Mesenchymal stem cell (in vitro differentiated cells and primary cell): Measurements from ENCODE around the gene SLC1A7.

Experiments used
- DNase-seq: peaks from one replicate; pipeline ENCODE4 v3.0.0-alpha.2; 2013
- H2AFZ ChIP-seq: one replicate; pipeline ENCODE4 v1.6.1; 2013; ENCODE audit warnings: low read depth, mild to moderate bottlenecking, control low read depth, inconsistent platforms, low read length, moderate library complexity
- H2AK5ac ChIP-seq: 2 replicates; pipeline ENCODE4 v1.6.1; 2013; ENCODE audit warnings: low read length, moderate library complexity, mild to moderate bottlenecking, inconsistent platforms; ENCODE audit not compliant: severe bottlenecking
- H2BK120ac ChIP-seq: one replicate; pipeline ENCODE4 v1.6.1; 2013; ENCODE audit warnings: low read depth, mild to moderate bottlenecking, inconsistent platforms, low read length, moderate library complexity
- H2BK12ac ChIP-seq, 2 experiments: one replicate each; pipeline ENCODE4 v1.6.1; 2013; ENCODE audit warnings: inconsistent platforms in 2 of 2, low read length in 2 of 2, mild to moderate bottlenecking in 2 of 2, moderate library complexity in 2 of 2, control low read depth in 1 of 2
- H2BK15ac ChIP-seq: one replicate; pipeline ENCODE4 v1.6.1; 2013; ENCODE audit warnings: mild to moderate bottlenecking, low read depth, inconsistent platforms; ENCODE audit not compliant: poor library complexity, severe bottlenecking
- H2BK5ac ChIP-seq: 2 replicates; pipeline ENCODE4 v1.6.1; 2013; ENCODE audit warnings: low read depth, mild to moderate bottlenecking, low read length, control low read depth, inconsistent platforms; ENCODE audit not compliant: poor library complexity, severe bottlenecking
- H3K14ac ChIP-seq, 2 experiments: one replicate each; pipeline ENCODE4 v1.6.1; 2013; ENCODE audit warnings: inconsistent platforms in 2 of 2, low read length in 2 of 2, control low read depth in 1 of 2, mild to moderate bottlenecking in 1 of 2, moderate library complexity in 1 of 2
- H3K18ac ChIP-seq, 2 experiments: one replicate each; pipeline ENCODE4 v1.6.1; 2013; ENCODE audit warnings: inconsistent platforms in 2 of 2, low read length in 2 of 2, control low read depth in 1 of 2, low read depth in 1 of 2, mild to moderate bottlenecking in 1 of 2
- H3K23ac ChIP-seq, 2 experiments: one replicate each; pipeline ENCODE4 v1.6.1; 2013; ENCODE audit warnings: inconsistent platforms in 2 of 2, low read length in 2 of 2, mild to moderate bottlenecking in 2 of 2, moderate library complexity in 2 of 2, control low read depth in 1 of 2
- H3K27ac ChIP-seq: 2 replicates; pipeline ENCODE4 v1.5.1; 2013; ENCODE audit warnings: mild to moderate bottlenecking, moderate library complexity, low read length, control low read depth, inconsistent platforms; ENCODE audit not compliant: poor library complexity, severe bottlenecking
- H3K27me3 ChIP-seq, 2 experiments: 2 replicates each; pipeline versions ENCODE4 v1.6.1 to v1.7.0; 2013; ENCODE audit warnings: low read length in 2 of 2, mild to moderate bottlenecking in 2 of 2, moderate library complexity in 2 of 2, control low read depth in 1 of 2, inconsistent platforms in 1 of 2; ENCODE audit not compliant: control insufficient read depth in 1 of 2, insufficient read depth in 1 of 2
- H3K36me3 ChIP-seq, 2 experiments: 2 replicates each; pipeline versions ENCODE4 v1.6.1 to v1.7.0; 2013; ENCODE audit warnings: low read length in 2 of 2, control low read depth in 1 of 2, inconsistent platforms in 1 of 2, low read depth in 1 of 2, mild to moderate bottlenecking in 1 of 2; ENCODE audit not compliant: insufficient read depth in 2 of 2, control insufficient read depth in 1 of 2
- H3K4ac ChIP-seq, 2 experiments: one replicate each; pipeline ENCODE4 v1.6.1; 2013; ENCODE audit warnings: inconsistent platforms in 2 of 2, low read length in 2 of 2, mild to moderate bottlenecking in 2 of 2, moderate library complexity in 2 of 2, control low read depth in 1 of 2, low read depth in 1 of 2
- H3K4me1 ChIP-seq: 2 replicates; pipeline ENCODE4 v1.6.1; 2013; ENCODE audit warnings: low read depth, low read length, control low read depth; ENCODE audit not compliant: control insufficient read depth, insufficient read depth
- H3K4me2 ChIP-seq: 2 replicates; pipeline ENCODE4 v1.6.1; 2013; ENCODE audit warnings: low read length, mild to moderate bottlenecking, inconsistent platforms; ENCODE audit not compliant: poor library complexity, severe bottlenecking
- H3K4me3 ChIP-seq, 2 experiments: 2 replicates each; pipeline versions ENCODE4 v1.5.1 to v1.7.0; 2013; ENCODE audit warnings: low read length in 2 of 2, mild to moderate bottlenecking in 2 of 2, control low read depth in 1 of 2, low read depth in 1 of 2; ENCODE audit not compliant: insufficient read depth in 1 of 2
- H3K79me1 ChIP-seq: replicated peaks from 2 replicates; pipeline ENCODE4 v1.6.1; 2013; ENCODE audit warnings: mild to moderate bottlenecking, control low read depth, low read length, inconsistent platforms; ENCODE audit not compliant: poor library complexity, severe bottlenecking
- H3K9ac ChIP-seq: 2 replicates; pipeline ENCODE4 v1.7.0; 2013; ENCODE audit warnings: mild to moderate bottlenecking, low read length, moderate library complexity
- H3K9me3 ChIP-seq: 2 replicates; pipeline ENCODE4 v1.7.0; 2013; ENCODE audit warnings: mild to moderate bottlenecking, low read length; ENCODE audit not compliant: control insufficient read depth
- H4K8ac ChIP-seq: one replicate; pipeline ENCODE4 v1.6.1; 2013; ENCODE audit warnings: inconsistent platforms, mild to moderate bottlenecking, low read length, moderate library complexity
- H4K91ac ChIP-seq: one replicate; pipeline ENCODE4 v1.6.1; 2013; ENCODE audit warnings: mild to moderate bottlenecking, low read length, inconsistent platforms
- WGBS: methylation state at CpG from one replicate; pipeline ENCODE4 v1.1.7; 2013; ENCODE audit warnings: mixed read lengths; 5-methylcytosine and 5-hydroxymethylcytosine counted together

Gene SLC1A7

DNA sequence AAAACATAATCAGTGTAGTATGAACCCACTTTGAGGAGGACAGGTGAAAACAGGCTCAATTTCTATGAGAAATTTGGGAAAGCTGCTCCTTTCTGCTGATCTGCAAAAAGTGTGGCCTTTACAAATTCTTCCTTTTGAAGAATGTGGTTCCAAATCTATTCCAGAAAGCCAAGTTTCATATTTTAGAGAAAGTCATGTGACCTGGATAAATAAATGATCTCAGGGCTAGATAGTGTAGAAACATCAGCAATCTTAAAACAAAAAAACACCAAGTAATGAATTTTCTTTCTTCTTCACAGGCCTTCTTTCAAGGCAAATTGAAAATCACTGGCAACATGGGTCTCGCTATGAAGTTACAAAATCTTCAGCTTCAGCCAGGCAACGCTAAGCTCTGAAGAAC, 92.1 kb downstream of the SLC1A7 start:
- no CpG with 5 or more reads among the region's 2 CpGs for WGBS
- H3K14ac ChIP-seq, result no peak overlapping the region
- H3K18ac ChIP-seq, result no peak overlapping the region
- no peak overlapping the region for H3K4ac ChIP-seq
- no peaks in the 10 kb centered on the region for H3K9me3 ChIP-seq
- H3K4me1 ChIP-seq, result peaks cover 7% of the 10 kb centered on the region
- H4K91ac ChIP-seq, result no peak overlapping the region
- H2AK5ac ChIP-seq, result no peak overlapping the region
- peaks cover 11 to 73% of the 10 kb centered on the region in 2 experiments for H3K36me3 ChIP-seq
- H2BK12ac ChIP-seq, result no peak overlapping the region
- no peak overlapping the region for H2AFZ ChIP-seq
- no peak overlapping the region for H3K4me2 ChIP-seq
- H2BK120ac ChIP-seq, result no peak overlapping the region
- H2BK15ac ChIP-seq, result no peak overlapping the region
- H3K79me1 ChIP-seq, result no peaks in the 10 kb centered on the region
- H2BK5ac ChIP-seq, result no peak overlapping the region
- peak overlapping the region; percentile 18 for H3K9ac ChIP-seq
- no peaks in the 10 kb centered on the region for H3K27me3 ChIP-seq
- no peak overlapping the region for H3K23ac ChIP-seq
- no peak for DNase-seq
- H3K4me3 ChIP-seq, result no peak overlapping the region
- H3K27ac ChIP-seq, result no peak overlapping the region
- H4K8ac ChIP-seq, result no peak overlapping the region

DNA sequence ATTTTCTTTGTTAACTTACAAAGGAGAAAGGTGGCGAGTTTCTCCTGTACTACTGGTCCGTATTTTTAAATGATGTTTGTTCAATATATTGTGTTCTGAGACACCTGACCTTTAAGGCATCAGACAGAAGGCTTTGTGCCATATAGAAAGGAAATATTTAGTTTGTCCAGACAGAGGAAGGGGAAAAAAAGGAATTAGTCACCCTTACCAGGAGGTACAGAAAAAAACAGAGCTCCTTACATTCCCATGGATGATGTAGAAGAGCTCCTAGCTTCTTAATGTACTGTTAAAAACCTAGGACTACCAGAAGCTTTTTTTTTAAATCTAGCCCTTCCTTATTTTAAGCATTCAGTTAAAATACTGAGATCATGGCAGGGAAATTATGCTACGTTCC, 92.9 kb downstream of the SLC1A7 start:
- Histone ChIP-seq H3K27ac (no peak overlapping the region), H2BK12ac (no peak overlapping the region)
- no peak for DNase-seq

GRCh38 chr1:53048960-53049573, 93.4 kb downstream of the SLC1A7 start:
- Histone ChIP-seq H3K4me3 (no peak overlapping the region), H3K18ac (no peak overlapping the region), H3K9me3 (no peaks in the 10 kb centered on the region), H2BK15ac (no peak overlapping the region), H3K4me2 (no peak overlapping the region), H3K79me1 (peaks cover 3% of the 10 kb centered on the region), H2BK5ac (no peak overlapping the region), H2BK12ac (no peak overlapping the region), H3K36me3 (peaks cover 11 to 71% of the 10 kb centered on the region in 2 experiments), H2AFZ (no peak overlapping the region), H3K27ac (no peak overlapping the region), H3K4ac (no peak overlapping the region), H3K23ac (no peak overlapping the region), H3K27me3 (no peaks in the 10 kb centered on the region), H4K91ac (no peak overlapping the region), H2AK5ac (no peak overlapping the region), H4K8ac (no peak overlapping the region), H3K14ac (no peak overlapping the region), H2BK120ac (no peak overlapping the region), H3K9ac (peak overlapping the region; percentile 18), H3K4me1 (peaks cover 7% of the 10 kb centered on the region)
- no peak for DNase-seq
- 88% methylated on average over 3 of the region's 3 CpGs for WGBS

More for the DNA sequence above, 92.9 kb downstream of the SLC1A7 start:
- Histone ChIP-seq H3K79me1 (peaks cover 3% of the 10 kb centered on the region), H3K4me2 (no peak overlapping the region), H3K18ac (no peak overlapping the region), H3K4me3 (no peak overlapping the region), H3K36me3 (peaks cover 11 to 71% of the 10 kb centered on the region in 2 experiments), H4K91ac (no peak overlapping the region), H3K14ac (no peak overlapping the region), H4K8ac (no peak overlapping the region), H3K23ac (no peak overlapping the region), H2BK5ac (no peak overlapping the region), H3K27me3 (no peaks in the 10 kb centered on the region), H3K4ac (no peak overlapping the region), H3K9me3 (no peaks in the 10 kb centered on the region), H2AK5ac (no peak overlapping the region), H3K4me1 (peaks cover 7% of the 10 kb centered on the region), H2BK15ac (no peak overlapping the region), H3K9ac (peak overlapping the region; percentile 18), H2AFZ (no peak overlapping the region), H2BK120ac (no peak overlapping the region)
- WGBS, result 100% methylated on average over 3 of the region's 3 CpGs

DNA sequence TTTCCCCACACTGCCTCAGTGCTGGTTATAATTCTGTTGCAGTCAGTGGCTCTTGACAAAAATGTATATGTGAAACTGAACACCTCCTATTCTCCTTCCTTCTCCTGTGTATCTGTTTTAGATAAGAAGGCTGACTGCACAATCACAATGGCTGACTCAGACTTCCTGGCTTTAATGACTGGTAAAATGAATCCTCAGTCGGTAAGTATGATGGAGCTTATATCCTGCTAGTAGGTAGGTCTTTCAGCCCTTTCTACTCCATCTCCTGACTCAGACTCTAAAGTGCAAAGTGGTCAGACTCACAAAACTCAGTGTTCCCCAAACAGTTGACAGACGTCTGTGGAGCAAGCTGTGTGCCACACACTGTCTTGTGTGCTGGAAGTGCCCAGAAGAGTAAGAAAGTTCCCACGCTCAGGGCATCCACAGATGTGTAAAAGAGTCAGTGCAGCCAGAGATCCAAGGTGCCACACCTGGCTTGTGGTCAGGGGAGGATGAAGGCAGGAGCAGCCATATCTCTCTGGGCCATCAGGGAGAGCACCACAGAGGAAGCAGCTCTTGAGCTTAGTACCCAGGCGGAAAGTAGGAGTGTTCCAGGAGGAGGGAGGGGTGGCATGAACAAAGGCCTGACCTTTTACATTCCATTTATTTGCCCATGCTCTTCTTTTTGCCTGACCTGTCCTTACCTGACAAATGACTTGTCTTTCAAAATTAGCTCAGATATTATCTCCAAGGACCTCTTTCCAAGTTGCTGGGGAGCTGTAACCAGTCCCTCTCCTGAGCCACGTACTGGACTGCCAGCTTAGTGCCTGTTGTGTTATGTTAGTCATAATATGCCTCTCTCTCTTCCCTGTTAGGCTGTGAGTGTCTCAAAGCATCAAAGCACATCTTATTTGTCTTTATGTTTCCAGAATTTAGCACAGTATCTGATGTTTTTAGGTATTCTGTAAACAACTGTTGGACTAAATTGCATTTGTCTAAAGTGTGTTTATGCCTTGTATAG, 94.4 kb downstream of the SLC1A7 start:
- DNase-seq, result peak; percentile 72
- H2BK15ac ChIP-seq, result no peak overlapping the region
- no peaks in the 10 kb centered on the region for H3K27me3 ChIP-seq
- peaks cover 3% of the 10 kb centered on the region for H3K79me1 ChIP-seq
- peak overlapping the region; percentile 2 for H3K9ac ChIP-seq
- H2BK120ac ChIP-seq, result no peak overlapping the region
- no peak overlapping the region for H3K14ac ChIP-seq
- H2AK5ac ChIP-seq, result no peak overlapping the region
- peaks cover 5 to 60% of the 10 kb centered on the region in 2 experiments for H3K36me3 ChIP-seq
- H3K27ac ChIP-seq, result peak overlapping the region; percentile 50
- no peak overlapping the region for H3K4me2 ChIP-seq
- H3K18ac ChIP-seq, result peak overlapping the region in 1 of 2 experiments; percentile 42
- WGBS, result 54% methylated on average over 2 of the region's 5 CpGs
- H3K4ac ChIP-seq, result no peak overlapping the region
- no peak overlapping the region for H3K23ac ChIP-seq
- no peak overlapping the region for H3K4me3 ChIP-seq
- peak overlapping the region; percentile 52 for H4K8ac ChIP-seq
- no peaks in the 10 kb centered on the region for H3K9me3 ChIP-seq
- H2BK12ac ChIP-seq, result peak overlapping the region in 1 of 2 experiments; percentile 7
- no peak overlapping the region for H2AFZ ChIP-seq
- no peak overlapping the region for H4K91ac ChIP-seq
- H2BK5ac ChIP-seq, result no peak overlapping the region
- H3K4me1 ChIP-seq, result peaks cover 7% of the 10 kb centered on the region
